Smooth muscle cell of the coronary artery (primary cell): ENCODE measurements around the gene ULK1. TPM values are rescaled to one million over a fixed set of nuclear protein-coding genes. Genes with fewer than 3 reads are reported as not detected.

Source experiments
- total RNA-seq: library from RNA; depleted of rRNA; stranded (reverse); fragments of >200 nt; gene quantifications from 2 replicates; pipeline ENCODE4 v1.2.3, GENCODE V29; 2014; ENCODE audit warnings: low replicate concordance

ULK1 gene
- total RNA-seq, result 4.0 and 9.0 TPM in 2 replicates

DNA sequence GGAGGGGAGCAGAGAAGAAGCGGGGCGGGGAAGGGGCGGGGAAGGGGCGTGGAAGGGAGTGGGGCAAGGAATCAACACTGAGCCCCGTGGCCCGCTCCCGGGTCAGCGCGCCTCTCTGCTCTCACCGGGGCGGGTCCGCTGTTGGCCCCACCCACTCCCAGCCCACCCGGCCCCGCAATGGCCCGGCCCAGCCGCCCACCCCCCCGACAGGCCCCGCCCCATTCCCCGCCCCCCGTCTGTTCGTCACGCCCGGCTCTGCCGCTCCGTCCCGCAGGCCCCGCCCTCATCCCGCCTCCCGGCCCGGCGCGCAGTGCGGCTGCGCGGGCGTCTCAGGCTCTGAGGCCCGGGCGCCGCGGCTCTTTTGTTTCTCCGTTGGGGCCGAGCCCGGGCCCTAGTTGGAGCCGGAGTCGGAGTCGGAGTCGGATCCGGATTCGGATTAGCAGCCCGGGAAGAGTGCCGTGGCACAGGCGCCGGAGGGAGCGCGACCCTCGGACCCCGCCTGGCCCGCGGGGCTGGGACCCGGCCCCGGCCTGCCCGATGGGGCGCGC, at the start of gene ULK1:
Gene ULK1, plus strand, starts transcription at position 310 of the 548 bp plus-strand sequence. CDS start 380 bp downstream, outside the sequence.

DNA sequence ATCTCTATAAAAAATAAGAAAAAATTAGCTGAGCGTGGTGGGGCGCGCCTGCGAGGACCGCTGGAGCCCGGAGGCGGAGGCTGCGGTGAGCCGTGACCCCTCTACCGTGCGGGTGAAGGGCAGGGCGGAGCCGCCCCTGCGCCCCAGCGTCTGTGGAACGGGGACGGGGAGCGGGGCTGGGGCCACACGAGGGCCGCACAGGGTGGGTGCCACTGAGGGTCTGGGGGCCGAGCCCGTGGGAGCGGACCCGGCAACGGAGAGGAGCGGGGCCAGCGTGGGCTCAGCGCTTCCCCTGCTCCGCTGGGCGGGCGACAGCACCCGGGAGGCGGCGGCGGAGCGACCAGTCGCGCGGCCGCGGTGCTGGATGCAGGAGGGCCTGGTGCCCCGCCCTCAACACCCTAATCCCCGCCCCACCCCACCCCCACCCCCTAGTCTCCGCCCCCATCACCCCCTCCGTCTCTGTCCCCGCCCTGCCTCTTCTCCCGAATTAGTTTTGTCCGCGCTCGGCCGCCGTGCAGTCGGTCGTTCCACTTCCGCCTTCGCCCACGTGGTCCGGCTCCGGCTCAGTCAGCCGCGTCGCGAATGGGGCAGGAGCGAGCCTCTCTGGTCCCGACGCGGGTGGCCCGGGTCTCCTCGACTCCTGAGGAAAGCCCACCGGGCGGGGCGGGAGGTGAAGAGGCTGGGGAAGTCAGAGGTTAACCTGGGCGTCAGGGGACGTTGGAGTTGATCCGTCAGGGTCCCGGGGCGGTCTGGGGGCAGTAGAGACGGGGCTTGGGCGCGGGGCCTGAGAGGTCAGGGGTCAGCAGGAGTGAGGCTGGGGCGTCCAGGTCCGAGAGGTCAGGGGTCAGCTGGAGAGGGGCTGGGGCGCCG, 34.5 kb downstream of the ULK1 start, which contains the start of gene PUS1:
Gene PUS1, plus strand, starts transcription at position 566 of the 870 bp plus-strand sequence. CDS start 447 bp downstream, outside the sequence.

DNA sequence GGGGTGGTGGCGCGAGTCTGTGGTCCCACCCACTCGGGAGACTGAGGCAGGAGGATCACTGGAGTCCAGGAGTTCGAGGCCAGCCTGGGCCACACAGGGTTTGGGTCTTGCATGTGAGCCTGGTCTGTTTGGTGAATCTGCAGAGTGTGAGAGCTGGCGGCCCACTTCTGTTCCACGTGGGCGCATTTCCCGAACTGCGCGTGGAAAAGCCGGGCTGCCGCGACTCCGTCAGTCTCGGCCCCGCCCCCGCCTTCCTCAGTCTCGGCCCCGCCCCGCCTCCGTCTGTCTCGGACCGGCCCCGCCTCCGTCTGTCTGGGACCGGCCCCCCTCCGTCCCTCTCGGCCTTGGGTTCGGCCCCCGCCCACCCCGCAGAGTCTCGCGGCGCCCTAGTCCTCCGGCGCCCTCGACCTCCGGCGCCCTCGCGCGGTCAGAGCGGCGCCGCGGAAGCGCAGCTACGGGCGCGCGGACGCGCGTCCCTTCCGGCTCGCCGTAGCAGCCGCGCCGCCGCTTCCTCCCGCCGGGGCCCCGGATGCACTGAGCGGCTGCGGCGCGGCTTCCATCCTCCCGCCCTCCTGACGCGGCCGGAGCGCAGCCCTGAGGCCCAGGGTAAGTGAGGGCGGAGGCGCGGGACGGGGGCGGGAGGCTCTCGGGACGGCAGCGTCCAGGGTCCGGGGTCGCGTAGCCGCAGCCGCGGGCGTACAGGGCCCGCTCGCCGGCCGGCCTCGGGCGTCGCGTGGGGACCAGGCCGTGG, 55.2 kb downstream of the ULK1 start, which contains the start of gene EP400:
Gene EP400, plus strand, starts transcription at position 512 of the 751 bp plus-strand sequence. CDS start 10,678 bp downstream, outside the sequence.

Other genes starting within 250 kb of the ULK1 start
- gene SFSWAP, start 183.5 kb upstream of the ULK1 start, total RNA-seq, result 17.3 and 20.2 TPM in 2 replicates
- 9.1 and 9.5 TPM in 2 replicates for gene MMP17, start 66.2 kb upstream of the ULK1 start, total RNA-seq
- gene PUS1, start 34.7 kb downstream of the ULK1 start, total RNA-seq, result 8.0 and 10.6 TPM in 2 replicates
- 5.3 and 6.2 TPM in 2 replicates for gene EP400, start 55.3 kb downstream of the ULK1 start, total RNA-seq
- 7.4 and 7.8 TPM in 2 replicates for gene DDX51, start 249.7 kb downstream of the ULK1 start, total RNA-seq
- gene NOC4L, start 249.8 kb downstream of the ULK1 start, total RNA-seq, result 3.7 and 7.8 TPM in 2 replicates